ENCODE results near the gene LYST.

GRCh38 chr1:235799264-235799663, 67.4 kb downstream of the LYST start:
- TF ChIP-seq CTCF (conservative IDR thresholded peaks at IDR 0.05; ENCODE audit: low read length) (no peak), EZH2phosphoT487 (IDR thresholded peaks at IDR 0.05; ENCODE audit: borderline replicate concordance, low read depth, low read length) (no peak)

Data from OCI-LY7 (cell line).